ENCODE measurements around the gene SCNN1G. TPM values are rescaled to one million over a fixed set of nuclear protein-coding genes. Genes with fewer than 3 reads are reported as not detected.

Gene SCNN1G
- total and polyA plus RNA-seq, 9 of the 15 experiments (the other 6 are each of a cell fraction or from before 2014, with no cell fraction given) = not detected

DNA sequence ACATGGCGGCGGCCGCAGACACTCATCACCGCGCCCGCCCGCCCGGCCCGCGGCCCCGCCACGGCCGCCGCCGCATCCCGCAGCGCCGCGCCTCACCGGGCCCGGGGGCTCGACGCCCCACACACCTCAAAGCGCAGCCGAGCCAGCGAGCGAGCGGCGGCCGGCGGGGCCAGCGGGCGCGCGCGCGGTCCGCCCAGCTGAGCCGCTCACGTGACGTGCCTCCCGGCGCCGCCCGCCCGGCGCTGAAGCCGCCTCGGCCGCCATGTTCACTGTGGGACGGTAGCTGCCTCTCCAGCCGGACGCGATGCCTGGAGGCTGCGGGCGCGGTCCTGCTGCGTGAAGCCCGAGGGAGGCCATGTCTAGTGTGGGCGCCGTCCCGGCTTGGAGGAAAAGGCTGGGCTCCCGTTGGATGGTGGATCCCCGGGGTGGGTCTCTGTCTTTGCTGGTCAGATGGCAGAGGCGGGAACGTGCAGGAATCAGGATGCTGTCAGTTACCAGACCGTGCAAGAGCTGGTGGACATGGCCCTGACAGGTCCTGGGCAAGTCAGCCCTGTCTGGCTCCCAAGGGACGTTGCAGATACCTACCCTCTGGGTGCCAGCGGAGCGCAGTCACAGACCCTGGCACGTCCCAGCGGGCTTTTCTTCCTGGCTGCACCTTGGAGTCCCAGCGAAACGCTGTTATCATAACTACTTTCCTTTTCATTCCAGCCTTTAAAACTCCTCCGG lies 33.1 kb upstream of the SCNN1G start, which contains the start of gene USP31 (continued):
- TF ChIP-seq, protein P1, sequence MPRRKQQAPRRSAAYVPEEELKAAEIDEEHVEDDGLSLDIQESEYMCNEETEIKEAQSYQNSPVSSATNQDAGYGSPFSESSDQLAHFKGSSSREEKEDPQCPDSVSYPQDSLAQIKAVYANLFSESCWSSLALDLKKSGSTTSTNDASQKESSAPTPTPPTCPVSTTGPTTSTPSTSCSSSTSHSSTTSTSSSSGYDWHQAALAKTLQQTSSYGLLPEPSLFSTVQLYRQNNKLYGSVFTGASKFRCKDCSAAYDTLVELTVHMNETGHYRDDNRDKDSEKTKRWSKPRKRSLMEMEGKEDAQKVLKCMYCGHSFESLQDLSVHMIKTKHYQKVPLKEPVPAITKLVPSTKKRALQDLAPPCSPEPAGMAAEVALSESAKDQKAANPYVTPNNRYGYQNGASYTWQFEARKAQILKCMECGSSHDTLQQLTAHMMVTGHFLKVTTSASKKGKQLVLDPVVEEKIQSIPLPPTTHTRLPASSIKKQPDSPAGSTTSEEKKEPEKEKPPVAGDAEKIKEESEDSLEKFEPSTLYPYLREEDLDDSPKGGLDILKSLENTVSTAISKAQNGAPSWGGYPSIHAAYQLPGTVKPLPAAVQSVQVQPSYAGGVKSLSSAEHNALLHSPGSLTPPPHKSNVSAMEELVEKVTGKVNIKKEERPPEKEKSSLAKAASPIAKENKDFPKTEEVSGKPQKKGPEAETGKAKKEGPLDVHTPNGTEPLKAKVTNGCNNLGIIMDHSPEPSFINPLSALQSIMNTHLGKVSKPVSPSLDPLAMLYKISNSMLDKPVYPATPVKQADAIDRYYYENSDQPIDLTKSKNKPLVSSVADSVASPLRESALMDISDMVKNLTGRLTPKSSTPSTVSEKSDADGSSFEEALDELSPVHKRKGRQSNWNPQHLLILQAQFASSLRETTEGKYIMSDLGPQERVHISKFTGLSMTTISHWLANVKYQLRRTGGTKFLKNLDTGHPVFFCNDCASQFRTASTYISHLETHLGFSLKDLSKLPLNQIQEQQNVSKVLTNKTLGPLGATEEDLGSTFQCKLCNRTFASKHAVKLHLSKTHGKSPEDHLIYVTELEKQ (CRISPR knock-in tag; IDR thresholded peaks at IDR 0.05) = no peak
- no peak for TF ChIP-seq MCM3 (IDR thresholded peaks at IDR 0.05)
- no peak for TF ChIP-seq SLC30A9 (CRISPR knock-in tag; IDR thresholded peaks at IDR 0.05)
- TF ChIP-seq, protein P2, sequence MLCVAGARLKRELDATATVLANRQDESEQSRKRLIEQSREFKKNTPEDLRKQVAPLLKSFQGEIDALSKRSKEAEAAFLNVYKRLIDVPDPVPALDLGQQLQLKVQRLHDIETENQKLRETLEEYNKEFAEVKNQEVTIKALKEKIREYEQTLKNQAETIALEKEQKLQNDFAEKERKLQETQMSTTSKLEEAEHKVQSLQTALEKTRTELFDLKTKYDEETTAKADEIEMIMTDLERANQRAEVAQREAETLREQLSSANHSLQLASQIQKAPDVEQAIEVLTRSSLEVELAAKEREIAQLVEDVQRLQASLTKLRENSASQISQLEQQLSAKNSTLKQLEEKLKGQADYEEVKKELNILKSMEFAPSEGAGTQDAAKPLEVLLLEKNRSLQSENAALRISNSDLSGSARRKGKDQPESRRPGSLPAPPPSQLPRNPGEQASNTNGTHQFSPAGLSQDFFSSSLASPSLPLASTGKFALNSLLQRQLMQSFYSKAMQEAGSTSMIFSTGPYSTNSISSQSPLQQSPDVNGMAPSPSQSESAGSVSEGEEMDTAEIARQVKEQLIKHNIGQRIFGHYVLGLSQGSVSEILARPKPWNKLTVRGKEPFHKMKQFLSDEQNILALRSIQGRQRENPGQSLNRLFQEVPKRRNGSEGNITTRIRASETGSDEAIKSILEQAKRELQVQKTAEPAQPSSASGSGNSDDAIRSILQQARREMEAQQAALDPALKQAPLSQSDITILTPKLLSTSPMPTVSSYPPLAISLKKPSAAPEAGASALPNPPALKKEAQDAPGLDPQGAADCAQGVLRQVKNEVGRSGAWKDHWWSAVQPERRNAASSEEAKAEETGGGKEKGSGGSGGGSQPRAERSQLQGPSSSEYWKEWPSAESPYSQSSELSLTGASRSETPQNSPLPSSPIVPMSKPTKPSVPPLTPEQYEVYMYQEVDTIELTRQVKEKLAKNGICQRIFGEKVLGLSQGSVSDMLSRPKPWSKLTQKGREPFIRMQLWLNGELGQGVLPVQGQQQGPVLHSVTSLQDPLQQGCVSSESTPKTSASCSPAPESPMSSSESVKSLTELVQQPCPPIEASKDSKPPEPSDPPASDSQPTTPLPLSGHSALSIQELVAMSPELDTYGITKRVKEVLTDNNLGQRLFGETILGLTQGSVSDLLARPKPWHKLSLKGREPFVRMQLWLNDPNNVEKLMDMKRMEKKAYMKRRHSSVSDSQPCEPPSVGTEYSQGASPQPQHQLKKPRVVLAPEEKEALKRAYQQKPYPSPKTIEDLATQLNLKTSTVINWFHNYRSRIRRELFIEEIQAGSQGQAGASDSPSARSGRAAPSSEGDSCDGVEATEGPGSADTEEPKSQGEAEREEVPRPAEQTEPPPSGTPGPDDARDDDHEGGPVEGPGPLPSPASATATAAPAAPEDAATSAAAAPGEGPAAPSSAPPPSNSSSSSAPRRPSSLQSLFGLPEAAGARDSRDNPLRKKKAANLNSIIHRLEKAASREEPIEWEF (CRISPR knock-in tag; IDR thresholded peaks at IDR 0.05) = no peak
- no peak for TF ChIP-seq RBM25 (IDR thresholded peaks at IDR 0.05; ENCODE audit: low read depth, low read length, severe bottlenecking)
- TF ChIP-seq, protein P3, sequence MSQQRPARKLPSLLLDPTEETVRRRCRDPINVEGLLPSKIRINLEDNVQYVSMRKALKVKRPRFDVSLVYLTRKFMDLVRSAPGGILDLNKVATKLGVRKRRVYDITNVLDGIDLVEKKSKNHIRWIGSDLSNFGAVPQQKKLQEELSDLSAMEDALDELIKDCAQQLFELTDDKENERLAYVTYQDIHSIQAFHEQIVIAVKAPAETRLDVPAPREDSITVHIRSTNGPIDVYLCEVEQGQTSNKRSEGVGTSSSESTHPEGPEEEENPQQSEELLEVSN (IDR thresholded peaks at IDR 0.05; ENCODE audit: borderline replicate concordance in 1 of 2, extremely low read depth in 1 of 2, insufficient read depth in 1 of 2, insufficient read length in 1 of 2, low read depth in 1 of 2, low read length in 1 of 2, poor library complexity in 1 of 2, severe bottlenecking in 1 of 2) = peak in 1 of 2 experiments; percentile 80
- TF ChIP-seq IFI16 (CRISPR knock-in tag; IDR thresholded peaks at IDR 0.05) = no peak
- 0 out of 2 replicates have a peak, but pooled peaks have one; percentile 68 for TF ChIP-seq ZNF165 (CRISPR knock-in tag; IDR thresholded peaks at IDR 0.05; ENCODE audit: borderline replicate concordance)
- no peak for TF ChIP-seq RNF2 (IDR thresholded peaks at IDR 0.05)
